GM18520 (cell line): ENCODE data around the gene NOS1AP.

Experiments used
- ATAC-seq: cut with Tn5 transposase; IDR thresholded peaks from one replicate; pipeline ENCODE4 v1.9.1; 2021; ENCODE audit not compliant: unreplicated experiment

NOS1AP gene

DNA sequence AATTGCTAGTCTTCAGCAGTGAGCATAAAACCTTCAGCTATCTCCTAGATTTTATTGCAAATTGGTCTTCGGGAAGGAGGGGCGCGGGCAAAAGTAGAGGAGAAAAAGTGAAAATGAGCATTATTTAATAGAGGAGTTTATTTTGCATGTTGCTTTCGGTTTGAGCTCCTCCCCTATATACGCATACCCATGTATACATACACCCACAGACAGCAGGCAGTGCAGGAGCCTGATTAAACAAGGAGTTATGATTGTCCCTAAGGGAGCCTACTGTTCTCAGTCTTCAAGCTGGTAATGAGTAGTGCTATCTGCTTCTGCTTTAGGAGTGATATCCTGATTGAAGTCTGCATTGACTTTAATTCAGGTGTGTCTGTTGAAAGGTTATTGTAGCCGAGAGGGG lies 173.3 kb downstream of the NOS1AP start:
- no peak for ATAC-seq

DNA sequence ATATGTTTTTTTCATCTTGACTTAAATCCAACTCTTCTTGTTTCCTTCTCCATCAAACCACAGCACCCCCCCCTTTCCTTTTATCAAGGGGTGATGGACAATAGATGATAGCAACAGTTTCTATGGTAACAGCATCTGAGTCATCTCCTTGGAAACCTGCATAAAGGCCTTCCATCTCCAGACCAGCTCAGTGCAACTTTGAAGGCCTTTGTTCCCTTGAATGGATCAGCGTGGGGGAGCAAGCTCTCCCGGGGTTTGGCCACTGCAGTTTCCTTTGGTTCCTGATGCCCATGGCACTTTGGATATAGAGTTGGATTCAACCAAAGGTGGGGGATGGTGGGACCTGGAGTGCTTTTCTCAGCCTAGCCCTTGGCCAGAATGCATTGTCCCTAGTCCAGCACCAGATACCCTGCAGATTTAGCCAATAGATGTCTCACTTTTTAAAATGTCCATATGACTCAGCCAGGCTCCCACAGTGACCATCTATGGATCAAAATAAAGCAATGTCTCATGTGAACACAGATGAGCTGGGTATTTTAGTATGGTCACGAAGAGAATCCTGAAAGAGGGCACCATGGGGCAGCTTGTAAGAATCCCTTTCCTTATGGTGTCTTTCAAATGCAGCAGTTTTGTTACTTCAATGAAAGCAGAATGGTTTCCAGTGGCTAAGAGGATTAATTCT lies 179.5 kb downstream of the NOS1AP start:
- ATAC-seq: no peak

DNA sequence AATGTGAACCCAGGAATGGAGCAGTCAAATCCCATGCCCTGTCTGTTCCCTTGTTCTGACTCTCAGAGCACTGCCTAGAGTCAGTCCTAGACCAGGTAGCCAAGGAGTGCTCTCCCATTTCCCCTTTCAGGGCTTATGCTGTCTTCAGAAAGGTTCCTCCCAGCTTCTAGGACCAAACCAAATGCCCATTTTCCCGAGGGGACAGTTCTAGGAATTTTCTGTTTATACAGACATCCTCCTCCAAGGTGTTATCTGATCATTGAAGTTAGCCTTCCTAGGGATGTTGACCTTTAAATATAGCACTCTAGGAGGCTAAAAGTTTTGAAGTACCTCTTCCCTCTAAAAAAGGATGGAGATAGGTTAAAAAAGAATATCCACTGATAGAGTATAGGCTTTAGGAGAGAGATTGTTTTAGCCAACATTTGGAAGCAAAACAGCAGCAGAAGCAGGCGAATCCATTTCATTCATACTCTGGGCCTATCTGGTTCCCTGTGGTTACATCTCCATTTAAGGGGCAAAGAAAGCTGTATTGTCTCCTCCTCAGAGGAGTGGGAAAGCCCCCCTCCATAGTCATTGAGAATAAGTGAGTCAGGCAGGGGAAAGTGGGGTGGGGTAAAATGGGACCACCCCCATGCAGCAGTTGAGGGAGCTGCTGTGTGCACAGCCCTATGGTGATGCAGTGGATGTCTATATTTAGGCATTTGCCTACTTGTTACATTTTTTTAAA lies 180.7 kb downstream of the NOS1AP start:
- ATAC-seq: no peak

DNA sequence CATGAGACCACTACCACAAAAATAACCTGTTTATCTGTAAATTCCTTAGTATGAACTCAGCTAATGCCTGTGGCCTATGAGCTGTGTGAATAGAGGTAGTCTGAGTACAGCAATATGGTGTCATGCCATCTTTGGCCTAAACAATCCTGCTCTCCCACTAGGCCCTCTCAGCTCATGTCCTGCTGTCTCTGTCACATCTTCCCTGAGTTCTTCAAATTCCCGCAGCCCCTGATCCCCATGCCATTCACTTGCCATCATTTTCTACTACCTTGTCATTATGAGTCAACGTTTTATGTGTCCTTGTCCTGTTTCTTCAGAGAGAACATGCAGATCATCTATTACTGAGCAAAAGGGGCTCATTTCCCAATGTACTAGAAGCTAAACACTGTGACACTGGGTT lies 181.6 kb downstream of the NOS1AP start:
- no peak for ATAC-seq

DNA sequence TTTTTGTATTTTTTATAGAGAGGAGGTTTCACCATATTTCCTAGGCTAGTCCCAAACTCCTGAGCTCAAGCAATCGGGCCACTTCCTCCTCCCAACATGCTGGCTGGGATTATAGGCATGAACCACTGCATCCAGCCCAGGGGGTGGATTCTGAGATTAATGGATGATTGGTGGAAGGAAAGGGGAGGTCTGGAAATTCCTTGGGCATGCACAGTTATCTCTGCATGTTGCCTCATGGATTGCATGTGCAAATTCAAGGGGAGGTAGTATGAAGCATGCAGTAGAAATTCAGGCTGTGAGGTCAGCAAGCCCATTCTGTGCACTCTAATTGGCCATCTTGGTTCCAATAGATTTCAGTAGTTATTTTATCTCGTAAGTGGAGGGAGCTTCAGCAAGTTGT lies 182.7 kb downstream of the NOS1AP start:
- no peak for ATAC-seq

DNA sequence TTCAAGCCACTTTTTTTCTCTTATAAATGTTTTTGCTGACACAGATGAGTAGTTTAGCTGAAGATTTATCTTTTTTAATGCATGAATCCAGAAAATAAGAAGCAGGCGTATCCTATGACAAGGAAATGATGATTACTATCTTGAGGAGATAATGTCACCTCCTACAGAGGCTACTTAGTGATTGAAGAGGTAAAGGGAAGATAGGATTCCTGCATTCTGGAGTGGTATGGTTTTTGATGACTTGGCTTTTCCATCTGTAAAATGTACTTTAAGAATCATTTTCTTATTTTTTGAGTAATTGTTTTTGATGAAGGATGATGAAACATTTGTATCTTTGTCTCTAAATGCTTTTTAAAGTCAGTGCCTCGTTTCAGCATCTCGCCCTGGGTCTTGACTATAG lies 184.3 kb downstream of the NOS1AP start:
- ATAC-seq: no peak

DNA sequence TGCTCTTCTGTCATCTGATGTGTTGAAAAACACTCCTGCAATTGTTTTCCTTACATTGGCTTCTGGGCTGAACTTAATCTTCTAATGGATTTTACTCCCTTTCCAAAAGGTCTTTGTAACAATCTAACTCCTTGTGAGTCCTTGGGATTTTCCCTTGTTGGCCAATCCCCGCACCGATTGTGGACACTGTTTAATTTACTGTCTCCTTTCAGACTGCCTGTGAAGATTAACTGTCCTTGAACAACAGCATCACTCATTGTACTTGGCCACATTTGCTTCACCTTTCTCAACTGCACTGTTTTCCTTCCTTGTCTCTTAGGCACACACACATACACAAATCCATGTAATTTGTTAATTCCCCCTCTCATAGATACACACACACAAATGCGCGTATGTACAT lies 186.8 kb downstream of the NOS1AP start:
- no peak for ATAC-seq

DNA sequence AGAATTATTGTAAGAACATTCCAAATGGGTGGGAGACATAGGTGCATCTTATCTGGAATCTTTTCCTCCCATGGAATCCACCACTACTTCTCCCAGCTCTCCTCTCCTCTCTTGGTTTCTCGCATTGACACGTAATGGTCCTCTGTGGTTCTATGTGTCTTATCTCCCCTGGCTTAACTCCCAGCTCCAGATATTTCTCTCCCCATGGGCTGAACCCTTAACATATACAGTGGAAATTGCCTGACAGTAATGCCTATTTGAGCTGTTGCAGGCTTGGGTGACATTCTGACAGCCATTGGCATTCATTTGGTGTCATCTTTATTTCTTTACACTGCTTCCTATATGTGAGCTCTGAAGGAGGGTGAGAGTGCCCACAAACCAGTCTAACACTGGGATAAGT lies 188.9 kb downstream of the NOS1AP start:
- ATAC-seq: no peak

DNA sequence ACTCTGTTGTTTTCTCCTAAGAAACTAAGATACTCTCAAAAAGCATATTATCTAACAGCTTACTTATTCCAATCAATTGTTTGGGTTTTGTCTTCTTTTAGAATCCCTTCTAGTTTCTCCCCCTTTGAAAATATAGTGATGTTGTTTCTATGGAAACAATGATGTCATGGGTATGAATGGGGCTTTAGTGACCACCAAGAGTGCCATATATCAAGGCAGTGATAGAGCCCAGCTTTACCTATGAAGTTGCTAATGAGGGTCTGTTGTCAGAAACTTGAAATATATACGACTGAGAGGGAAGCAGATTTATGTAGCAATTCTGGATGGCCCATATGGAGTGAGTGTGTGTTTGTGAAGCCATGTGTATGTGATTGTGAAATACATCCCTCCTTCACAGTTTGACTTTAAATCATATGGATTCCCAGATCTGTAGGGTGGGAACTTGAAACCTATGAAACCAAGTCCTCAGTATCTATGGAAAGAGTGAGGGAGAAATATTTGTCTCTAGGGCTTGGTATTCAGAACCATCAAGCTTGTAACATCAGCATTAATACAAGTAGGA lies 190.5 kb downstream of the NOS1AP start:
- no peak for ATAC-seq

DNA sequence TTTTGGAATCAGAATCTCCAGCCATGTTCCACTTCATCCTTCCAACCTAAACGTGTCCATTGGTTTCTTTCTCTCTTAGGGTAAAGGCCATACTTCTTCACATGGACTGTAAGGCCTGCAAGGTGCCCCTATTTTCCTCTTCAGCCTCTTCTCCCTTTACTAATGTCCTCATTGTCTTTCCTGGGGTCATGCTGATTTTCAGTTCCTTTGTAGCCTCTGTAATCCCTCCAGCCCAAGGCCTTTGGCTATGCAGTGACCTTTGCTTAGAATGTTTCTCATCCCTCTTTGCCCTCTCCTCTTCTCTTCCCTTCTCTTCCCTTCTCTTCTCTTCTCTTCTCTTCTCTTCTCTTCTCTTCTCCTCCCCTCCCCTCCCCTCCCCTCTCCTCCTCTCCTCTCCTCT lies 194.6 kb downstream of the NOS1AP start:
- ATAC-seq: no peak

DNA sequence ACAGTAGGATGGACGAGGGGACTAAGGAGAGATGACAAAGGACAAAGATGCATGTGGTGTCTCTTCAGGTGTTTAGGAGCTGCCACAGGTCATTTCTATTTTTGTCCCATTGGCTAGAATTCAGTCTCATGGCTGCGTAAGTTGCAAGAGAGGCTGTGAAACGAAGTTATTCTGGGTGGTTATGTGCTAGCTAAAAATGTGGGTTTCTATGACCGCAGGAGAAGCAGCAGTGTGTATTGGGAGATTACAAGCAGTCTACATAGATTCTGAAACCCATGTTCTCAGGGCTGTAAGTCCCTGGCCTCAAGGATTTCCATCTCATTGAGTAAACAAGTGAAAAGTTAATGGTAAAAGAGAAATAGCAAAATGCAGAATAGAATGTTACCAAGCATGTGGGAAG lies 196.5 kb downstream of the NOS1AP start:
- no peak for ATAC-seq

DNA sequence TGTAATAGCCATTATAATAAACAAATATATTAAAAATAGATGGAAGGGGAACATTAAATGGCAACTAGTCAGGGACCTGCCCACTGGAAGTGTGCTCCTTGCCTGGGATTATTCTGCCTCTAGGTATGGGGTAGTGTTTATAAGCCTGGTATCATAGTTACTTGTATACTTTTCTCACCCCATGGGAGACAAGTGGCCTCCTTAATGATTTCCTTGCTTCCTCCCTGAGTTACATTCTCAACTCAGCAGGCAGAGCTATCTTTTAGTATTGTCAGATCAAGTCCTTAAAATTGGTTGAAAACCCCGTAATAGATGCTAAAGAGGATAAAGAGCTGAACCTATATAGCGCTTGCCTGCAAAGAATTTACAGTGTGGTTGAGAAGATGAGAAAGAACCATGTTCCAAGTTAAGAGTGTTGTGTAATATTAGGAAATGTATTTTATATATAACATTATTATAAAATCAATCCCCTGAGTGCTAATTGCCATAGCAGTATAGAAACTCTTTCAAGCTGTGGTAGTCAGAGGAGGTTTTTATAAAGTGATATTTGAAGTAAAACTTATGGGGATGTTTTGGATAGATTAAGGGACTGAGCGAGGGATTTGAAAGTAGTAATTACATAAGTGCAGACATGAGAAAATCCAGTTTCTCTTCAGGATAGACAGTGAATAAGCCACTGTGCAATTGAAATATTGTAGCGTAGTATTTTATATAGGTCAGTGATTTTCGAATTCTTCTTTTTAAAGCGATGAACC lies 200.7 kb downstream of the NOS1AP start:
- no peak for ATAC-seq

DNA sequence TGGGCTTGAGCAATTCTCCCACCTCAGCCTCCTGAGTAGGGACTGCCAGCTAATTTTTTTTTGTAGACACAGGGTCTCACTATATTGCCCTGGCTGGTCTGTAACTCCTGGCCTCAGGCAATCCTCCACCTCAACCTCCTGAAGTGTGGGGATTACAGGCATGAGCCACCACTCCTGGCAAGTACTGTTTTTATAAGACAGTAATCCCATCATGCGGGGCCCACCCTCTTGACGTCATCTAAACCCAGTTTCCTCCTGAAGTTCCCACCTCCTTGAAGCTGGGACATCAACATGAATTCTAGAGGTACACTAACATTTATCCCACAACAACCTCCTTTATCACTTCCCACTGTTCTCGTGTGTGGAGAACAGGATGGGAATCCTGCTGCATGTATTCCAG lies 202.5 kb downstream of the NOS1AP start:
- ATAC-seq: no peak

DNA sequence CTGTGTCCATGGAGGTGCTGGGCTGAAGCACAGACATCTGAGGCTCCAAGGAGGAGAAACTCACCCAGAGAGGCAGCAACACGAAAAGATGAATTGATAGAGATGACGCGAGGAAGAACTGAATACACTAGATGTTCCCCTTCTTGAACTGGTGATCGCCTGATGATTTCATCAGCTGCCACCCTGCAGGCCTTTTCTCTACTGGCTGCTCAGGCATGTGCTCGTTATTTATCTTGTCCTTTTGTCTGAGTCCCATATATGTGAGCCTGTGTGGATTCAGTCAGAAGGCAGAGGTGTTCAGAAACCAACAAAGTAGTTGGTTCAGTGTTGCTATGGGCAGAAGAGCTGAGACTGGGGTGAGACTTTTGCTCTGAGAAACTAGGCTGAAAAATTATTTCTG lies 202.9 kb downstream of the NOS1AP start:
- no peak for ATAC-seq

DNA sequence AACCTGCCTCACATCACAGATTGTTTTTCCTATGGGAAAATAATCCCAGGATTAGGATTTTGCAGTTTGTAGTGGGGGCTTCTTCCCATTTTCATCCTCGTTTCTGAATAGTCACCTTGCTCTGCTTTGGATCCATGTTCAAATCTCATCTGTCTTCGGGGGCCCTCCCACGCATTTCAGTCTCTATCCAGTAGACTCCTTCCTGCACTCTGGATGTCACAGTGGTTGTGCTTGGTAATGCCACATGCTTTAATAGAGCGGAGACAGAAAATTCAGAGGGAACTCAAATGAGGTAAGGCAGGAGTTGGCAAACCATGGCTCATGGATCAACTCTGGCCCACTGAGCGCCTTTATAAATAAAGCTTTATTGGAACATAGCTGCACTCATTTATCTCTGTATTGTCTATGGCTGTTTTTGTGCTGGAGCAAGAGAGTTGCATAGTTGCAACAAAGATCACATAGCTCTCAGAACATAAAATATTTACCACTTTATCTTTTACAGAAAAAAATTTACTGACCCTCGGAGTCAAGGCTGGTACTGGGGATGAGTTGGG lies 206.2 kb downstream of the NOS1AP start:
- no peak for ATAC-seq

DNA sequence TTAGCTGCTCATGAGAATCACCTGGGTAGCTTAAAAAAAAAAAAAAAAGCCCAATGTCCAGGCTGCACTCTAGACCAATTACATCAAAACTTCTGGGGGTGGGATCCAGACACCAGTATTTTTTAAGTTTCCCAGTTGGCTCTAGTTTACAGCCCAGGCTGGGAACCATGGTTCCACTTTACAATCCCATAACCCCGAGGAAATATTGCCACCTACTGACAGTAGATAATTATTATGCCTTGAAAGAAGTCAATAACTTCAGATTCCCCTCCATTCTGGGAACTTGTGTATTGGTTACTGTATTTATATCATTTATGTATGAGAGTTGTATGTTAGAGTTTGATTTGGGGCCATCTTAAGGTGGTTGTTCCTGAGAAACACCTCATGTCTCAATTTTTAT lies 207.0 kb downstream of the NOS1AP start:
- no peak for ATAC-seq

DNA sequence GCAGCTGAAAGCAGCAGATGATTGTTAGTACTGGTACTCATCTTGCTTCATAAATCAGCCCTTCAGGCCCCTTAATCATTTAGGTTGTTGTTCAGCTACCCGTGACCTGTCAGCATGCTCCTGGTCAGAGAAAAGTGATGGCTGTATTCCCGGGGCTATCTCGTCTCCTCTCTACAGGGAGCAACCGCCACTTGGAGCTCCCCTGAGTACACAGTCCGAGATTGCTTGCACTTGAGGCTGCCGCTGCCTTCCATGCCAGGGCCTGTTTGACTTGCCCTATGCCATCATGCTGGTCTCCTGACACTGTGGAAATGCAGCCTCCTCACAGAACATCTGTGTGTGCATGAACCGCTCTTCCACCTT lies 209.6 kb downstream of the NOS1AP start:
- no peak for ATAC-seq

DNA sequence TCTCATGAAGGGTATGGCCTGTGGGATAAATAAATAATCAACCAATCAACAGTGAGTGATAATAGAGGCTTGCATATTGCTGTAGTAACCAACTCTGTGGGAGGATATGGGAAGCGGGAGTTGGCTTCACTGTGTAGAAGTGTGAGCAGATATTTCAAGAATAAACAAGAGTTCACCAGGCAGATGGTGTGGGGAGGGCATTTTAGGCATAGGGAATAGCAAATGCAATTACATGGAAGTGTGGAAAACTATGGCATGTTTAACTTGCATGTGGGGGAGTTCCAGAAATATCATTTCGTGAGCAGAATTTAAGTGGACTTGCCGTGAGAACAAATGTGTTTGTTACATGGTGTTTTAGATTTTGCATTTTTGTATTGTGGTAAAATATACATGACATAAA lies 211.9 kb downstream of the NOS1AP start:
- no peak for ATAC-seq

DNA sequence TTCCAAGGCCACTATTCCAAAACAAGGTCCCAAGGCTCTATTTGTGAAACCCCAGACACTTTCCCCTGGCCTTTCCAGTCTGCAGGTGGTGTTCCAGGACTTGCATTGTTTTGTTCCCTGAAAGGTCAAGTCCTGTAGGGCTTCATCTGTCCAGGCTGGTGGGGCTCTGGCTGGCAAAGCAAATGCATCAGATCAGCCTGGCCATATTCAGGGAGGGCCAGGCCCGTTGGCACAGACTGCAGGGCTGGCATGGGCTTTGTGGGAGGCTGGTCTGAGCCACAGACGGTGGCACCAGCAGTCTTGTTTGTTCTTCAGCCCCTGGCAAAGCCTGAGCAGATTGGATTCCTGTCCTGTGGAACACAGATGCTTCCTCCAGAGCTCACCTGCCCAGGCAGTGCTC lies 214.2 kb downstream of the NOS1AP start:
- no peak for ATAC-seq

DNA sequence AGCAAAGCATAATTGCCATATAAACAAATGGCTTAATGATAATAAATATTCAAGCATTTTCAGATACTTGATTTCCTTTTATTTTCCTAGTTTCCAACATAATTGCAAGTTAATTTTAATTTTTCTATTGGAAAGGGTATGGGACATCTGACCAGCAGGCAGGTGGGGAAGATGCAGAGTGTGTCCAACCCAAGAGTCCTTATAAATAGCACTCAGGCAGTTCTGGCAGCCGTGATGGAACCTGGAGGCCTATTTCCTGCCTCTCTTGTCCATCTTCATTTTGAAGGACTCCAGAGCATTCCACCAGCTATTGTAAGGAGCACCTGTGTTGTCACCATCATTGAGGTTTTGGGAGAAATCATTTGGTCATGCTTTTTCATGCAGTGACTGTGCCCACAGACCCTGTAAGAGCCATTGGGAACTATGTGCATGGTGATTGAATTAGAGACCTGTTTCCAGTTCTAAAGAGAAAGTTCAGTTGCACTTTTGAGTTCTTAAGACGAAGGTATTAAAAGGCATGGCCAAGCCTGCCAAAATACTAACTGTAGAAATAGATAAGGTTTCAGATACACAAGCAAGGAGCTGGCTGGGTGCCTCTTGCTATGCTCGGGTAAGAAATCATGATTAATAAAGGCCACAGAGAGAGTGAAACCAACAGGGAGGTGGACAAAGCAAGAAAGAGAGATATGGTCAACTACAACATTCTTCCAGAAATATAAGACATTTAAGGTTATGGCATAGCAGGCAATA lies 214.9 kb downstream of the NOS1AP start:
- no peak for ATAC-seq

DNA sequence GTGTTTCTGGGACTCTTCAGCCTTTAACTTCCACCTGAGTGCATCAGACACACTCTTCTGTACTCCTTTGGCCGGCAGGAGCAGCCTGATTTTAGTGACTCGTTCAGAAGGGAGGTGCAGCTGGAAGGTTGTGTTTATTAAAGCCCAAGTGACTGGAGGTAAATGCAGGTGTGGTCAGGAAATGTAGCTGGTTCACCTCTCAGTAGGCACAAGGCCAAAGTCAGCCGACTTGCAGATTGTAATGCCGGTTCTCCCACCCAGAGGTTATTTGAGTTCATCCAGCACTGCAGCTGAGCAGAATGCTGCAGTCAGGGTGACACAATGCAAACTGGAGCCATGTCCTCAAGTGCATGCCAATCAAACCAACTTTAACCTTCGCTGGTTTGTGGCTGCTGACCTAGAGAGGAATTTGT lies 215.7 kb downstream of the NOS1AP start:
- no peak for ATAC-seq
